ENCODE data around the gene HCRTR1.

DNA sequence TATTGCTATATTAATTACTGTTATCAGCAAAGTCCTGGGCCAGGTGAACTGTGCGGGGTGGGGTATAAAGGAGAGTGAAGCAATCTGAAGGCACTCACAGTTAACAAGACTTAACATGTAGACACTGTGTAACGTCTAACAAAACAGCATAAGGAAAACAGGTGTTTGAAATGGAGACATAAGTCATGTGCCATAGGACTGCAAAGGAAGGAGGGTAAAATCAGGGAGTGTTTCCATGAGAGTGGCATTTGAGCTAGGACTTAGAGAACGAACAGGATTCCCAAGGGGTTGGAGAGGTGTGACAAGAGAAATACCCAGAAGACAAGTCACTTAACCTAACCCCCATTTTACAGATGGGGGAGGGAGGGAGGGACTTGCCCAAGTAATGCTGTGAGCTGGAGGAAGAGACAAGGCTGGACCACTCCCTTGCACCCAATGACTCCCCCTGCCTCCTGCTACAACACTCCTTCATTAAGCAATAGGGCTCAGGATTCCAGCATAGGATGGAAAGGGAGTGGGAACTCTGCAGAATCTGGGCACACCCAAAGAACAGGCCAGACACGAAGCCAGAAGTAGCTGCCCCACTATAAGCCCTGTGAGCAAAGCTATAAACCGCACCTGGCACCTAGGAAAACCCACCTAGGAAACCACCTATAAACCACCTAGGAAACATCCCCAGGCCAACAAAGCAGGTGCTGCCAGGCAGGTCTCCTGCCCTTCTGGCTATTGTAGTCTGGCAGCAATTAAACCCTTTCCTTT, 20.6 kb downstream of the HCRTR1 start:
- TF ChIP-seq, protein P1, sequence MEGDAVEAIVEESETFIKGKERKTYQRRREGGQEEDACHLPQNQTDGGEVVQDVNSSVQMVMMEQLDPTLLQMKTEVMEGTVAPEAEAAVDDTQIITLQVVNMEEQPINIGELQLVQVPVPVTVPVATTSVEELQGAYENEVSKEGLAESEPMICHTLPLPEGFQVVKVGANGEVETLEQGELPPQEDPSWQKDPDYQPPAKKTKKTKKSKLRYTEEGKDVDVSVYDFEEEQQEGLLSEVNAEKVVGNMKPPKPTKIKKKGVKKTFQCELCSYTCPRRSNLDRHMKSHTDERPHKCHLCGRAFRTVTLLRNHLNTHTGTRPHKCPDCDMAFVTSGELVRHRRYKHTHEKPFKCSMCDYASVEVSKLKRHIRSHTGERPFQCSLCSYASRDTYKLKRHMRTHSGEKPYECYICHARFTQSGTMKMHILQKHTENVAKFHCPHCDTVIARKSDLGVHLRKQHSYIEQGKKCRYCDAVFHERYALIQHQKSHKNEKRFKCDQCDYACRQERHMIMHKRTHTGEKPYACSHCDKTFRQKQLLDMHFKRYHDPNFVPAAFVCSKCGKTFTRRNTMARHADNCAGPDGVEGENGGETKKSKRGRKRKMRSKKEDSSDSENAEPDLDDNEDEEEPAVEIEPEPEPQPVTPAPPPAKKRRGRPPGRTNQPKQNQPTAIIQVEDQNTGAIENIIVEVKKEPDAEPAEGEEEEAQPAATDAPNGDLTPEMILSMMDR (conservative IDR thresholded peaks at IDR 0.05 in 1 of 2, IDR thresholded peaks at IDR 0.05 in 1 of 2; ENCODE audit: low read depth in 1 of 2, low read length in 2 of 2): no peak
- no peak for TF ChIP-seq EZH2 (IDR thresholded peaks at IDR 0.05; ENCODE audit: low read length, missing control alignments)

All from fibroblast of lung (primary cell).